Central memory CD4-positive, alpha-beta T cell (primary cell): ENCODE data around the gene NAA25.

Source experiments
- DNase-seq: peaks from one replicate; pipeline ENCODE4 v3.0.0; 2022
- total RNA-seq, 3 experiments: gene quantifications; one replicate each; lab custom pipeline; 2026; lab: John Stamatoyannopoulos, UW

NAA25 gene
- total RNA-seq: 58.7 to 132 (median 71.0) reads per million in 3 experiments

GRCh38 chr12:112108202-112109079 lies at the start of gene NAA25:
Gene NAA25, minus strand, starts transcription at chr12:112108783. Its CDS starts 10 bp downstream, at chr12:112108773.
- peak; percentile 84 for DNase-seq

GRCh38 chr12:112153893-112154219 lies 45.3 kb upstream of the NAA25 start:
- DNase-seq: no peak

DNA sequence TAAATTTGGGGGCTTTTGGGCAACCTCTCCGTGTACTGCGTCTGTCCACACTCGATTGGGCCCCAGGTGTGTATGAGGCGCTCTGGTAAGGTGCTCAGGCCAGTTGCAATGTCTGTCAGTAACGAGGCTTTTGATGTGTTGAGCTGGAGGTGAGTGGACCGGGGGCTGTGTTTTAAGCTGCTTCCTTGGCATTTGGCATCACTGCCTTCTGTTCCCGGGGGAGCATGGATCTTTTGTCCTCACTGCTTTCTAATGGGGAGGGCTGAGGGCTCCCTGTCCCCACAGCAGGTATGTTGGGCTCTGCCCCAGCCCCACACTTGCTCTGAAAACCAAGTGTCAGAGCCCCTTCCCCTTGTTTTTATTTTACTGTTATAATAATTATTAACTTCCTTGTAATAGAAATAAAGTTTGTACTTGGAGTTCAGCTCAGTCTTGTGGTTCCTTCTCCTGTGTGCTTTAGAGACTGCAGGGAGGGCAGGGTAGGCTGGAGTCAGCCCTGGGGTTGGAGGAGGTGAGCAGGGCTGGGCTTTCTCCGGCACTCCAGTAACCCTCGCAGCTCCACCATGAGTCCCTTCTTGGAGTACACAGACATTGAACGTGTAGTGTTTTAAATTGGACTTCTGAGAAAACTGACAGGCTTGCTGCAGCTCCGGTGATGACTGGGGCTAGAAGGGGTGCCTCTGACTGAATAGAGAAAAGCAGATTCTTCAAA lies 44.8 kb upstream of the NAA25 start:
- DNase-seq: no peak

GRCh38 chr12:112151766-112152541 lies 43.4 kb upstream of the NAA25 start:
- no peak for DNase-seq

DNA sequence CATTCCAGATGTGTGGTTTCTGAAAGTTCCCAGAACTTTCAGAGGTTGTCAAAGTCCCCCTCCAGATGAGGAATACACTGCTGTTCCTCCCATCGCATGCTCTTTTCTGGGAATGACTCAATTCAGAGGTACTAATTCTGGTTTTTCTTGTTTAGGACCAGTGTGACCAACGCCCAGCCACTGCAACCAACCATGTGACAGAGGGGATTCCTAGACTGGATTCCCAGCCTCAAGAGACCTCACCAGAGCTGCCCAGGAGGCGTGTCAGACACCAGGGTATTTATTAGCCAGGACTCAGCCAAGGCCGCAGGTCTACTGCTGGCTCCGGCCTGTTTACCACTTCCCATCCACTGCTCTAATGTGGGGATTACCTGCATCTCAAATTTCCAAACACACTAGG lies 41.0 kb upstream of the NAA25 start:
- no peak for DNase-seq

DNA sequence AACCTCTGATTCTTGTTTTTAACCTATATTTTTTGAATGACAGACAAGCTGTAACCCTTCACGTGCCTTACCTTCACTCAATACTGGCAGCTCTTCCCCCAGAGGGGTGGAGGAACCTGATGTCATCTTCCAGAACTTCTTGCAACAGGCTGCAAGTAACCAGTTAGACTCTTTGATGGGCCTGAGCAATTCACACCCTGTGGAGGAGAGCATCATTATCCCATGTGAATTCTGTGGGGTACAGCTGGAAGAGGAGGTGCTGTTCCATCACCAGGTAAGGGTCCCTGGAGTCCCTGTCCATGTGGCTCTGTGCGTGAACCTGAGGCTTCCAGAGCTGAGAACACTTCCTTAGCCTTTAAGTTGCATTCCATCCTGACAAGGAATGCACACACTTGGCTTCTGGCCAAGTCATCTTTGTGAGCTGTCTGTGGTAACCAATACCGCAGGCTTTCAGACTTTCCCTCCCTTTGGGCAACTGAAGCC lies 39.5 kb upstream of the NAA25 start:
- no peak for DNase-seq

DNA sequence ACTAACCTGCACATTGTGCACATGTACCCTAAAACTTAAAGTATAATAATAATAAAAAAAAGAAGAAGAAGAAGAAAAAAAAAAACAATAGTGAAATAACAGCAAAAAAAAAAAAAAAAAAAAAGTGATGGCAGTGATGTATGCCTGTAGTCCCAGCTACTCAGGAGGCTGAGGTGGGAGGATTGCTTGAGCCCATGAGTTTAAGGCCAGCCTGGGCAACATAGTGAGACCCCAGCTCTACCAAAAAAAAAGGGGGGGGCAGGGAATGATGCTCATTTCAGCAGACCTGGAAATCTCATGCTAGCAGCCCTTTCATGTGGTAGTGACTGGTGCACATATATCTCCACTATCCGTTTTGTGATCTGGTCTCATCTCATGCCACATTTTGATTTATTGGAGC lies 37.5 kb upstream of the NAA25 start:
- no peak for DNase-seq

DNA sequence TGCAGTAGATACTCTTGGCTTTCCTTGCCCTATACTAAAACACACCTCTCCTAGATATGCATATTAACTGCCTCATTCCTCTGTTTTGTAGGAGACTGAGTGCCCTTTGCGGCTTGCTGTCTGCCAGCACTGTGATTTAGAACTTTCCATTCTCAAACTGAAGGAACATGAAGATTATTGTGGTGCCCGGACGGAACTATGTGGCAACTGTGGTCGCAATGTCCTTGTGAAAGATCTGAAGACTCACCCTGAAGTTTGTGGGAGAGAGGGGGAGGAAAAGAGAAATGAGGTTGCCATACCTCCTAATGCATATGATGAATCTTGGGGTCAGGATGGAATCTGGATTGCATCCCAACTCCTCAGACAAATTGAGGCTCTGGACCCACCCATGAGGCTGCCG lies 32.1 kb upstream of the NAA25 start:
- no peak for DNase-seq

DNA sequence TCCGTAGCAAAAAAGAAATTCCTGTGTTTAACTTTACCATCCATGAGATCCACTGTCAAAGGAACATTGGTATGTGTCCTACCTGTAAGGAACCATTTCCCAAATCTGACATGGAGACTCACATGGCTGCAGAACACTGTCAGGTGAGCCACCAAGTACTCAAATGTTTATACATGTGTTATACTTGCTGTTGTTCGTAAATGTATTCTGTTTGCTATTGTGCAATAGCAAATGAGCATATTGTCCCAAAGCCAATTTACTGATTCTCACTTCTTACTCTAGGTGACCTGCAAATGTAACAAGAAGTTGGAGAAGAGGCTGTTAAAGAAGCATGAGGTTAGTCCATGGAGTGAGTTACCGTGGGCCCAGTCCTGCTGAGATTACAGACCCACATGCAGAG lies 26.1 kb upstream of the NAA25 start:
- DNase-seq: no peak

DNA sequence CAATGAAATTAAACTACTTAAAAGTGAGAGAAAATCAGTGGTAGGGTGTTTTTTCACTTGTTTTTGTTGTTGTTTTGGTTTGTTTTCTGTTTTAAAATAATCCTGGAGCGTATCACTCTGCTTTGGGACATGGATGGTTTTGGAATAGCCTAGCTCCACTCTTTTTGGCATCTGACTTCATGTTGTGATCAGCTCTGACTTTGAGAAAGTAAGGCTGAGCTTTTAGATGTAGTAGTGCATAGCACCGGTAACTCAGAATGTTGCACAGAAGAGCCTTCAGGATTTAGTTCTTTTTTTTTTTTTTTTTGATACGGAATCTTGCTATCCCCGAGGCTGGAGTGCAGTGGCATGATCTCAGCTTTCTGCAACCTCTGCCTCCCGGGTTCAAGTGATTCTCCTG lies 24.8 kb upstream of the NAA25 start:
- DNase-seq: no peak

GRCh38 chr12:112131686-112132085 lies 23.1 kb upstream of the NAA25 start:
- no peak for DNase-seq

- peak; percentile 76 for DNase-seq
Observed at GRCh38 chr12:112130441-112130998, 21.9 kb upstream of the NAA25 start.

DNA sequence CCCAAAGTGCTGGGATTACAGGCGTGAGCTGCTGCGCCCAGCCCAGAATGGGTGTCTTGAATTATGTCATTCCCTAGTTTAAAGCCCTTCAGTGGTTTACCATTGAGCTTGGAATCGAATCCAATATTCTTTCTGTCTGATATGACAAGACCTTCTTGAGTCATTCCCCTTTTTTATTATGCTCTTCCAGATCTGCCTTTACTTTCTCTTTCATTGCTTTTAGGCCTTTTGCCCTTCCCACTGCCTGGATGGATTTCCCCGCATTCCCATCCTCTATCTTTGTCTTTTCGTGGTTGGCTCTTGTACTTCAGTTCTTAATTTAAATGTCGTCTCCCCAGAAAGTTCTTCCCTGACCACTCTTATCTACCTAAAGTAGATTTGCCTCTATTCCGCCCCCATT lies 18.3 kb upstream of the NAA25 start:
- DNase-seq: no peak

DNA sequence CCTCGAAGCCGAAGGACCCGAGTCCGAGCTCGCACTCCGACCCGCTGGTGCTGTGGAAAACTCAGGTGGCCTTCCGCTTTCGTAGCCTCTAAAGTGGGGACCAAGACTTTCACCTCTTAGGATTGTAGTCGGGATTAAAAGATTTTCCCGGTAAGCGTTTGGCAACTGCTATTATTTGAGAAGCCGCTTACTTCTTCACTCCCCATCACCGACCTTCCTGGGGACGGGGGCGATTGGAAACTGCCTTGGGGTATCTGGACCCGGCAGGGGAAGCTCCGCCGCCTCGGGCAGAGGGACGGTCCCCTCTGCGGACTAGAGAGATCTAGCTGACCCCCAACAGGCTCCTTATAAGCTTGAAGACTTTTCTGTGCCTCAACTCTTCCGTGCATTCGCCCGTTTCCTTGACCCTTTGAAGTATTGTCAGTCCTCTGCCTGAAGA lies 17.4 kb upstream of the NAA25 start:
- no peak for DNase-seq

DNA sequence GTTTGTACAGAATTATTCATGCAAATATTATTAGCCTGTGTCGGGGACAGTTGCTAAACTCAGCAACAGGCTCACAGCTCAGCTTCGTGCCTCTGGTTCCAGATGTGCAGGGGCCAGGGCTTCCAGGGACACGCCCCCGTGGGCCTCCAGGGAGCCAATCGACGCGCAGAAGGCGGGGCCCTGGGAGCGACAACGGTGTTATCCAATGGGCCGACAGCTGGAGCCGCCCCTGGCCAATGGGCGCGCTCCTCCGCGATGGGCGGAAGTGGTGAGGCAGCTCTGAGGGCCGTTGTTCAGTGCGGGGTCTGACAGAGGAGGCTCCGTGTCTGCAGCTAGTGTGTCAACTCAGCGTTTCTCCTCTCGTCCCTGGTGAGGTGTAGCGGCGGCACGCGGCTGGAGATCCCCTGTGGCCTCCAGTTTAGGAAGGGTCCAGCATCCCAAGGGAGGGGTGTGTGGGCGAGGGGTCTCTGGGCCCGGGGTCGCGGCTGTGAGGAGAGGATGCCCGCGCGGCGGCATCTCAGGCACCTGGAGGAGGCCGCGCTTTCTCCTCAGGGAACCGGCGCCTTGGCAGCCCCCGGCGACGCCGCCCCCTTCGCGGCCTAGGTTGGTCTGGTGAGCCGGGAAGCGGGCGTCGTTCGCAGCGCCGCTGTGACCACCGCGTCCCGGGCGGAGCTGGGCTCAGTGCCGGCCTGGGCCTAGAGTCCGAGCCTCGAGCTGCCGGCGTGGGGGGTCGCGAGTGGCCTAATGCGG lies 16.8 kb upstream of the NAA25 start, which contains the start of gene TRAFD1:
Gene TRAFD1, plus strand, starts transcription at position 311 of the 750 bp plus-strand sequence. CDS start 4,963 bp downstream, outside the sequence.
- DNase-seq: peak; percentile 97

DNA sequence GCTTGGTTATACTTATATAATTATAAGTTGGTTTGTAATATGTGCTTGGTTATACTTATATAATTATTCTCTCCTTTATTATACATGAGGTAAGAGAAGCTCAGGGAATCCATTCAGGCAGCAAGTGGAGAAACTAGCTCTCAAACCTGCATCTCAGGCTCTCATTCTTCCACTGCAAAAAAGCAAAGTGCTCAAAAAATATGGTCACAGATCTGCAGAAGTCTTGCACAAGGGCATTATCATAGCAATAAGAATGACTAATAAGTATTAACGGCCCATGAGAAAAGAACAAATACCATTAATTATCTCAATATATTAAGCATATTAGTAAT lies 16.3 kb upstream of the NAA25 start:
- DNase-seq: no peak

- no peak for DNase-seq
Observed at GRCh38 chr12:112122823-112123690, 14.5 kb upstream of the NAA25 start.

GRCh38 chr12:112121780-112122565 lies 13.4 kb upstream of the NAA25 start:
- no peak for DNase-seq

DNA sequence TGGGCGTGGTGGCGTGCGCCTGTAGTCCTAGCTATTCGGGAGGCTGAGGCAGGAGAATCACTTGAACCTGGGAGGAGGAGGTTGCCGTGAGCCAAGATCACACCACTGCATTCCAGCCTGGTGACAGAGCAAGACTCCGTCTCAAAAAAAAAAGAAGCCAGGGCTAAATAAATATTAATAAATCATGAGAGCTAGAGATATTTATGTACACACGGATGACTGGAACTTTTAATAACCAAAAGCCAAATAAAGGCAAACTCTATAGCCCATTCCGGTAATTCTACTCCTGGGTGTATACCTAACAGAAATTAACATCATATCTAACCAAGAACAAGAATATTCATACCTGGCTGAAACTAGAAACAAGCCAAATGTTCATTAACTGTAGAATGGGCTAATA lies 9.1 kb upstream of the NAA25 start:
- DNase-seq: no peak
